Measurements from ENCODE around the gene LZTS2.

DNA sequence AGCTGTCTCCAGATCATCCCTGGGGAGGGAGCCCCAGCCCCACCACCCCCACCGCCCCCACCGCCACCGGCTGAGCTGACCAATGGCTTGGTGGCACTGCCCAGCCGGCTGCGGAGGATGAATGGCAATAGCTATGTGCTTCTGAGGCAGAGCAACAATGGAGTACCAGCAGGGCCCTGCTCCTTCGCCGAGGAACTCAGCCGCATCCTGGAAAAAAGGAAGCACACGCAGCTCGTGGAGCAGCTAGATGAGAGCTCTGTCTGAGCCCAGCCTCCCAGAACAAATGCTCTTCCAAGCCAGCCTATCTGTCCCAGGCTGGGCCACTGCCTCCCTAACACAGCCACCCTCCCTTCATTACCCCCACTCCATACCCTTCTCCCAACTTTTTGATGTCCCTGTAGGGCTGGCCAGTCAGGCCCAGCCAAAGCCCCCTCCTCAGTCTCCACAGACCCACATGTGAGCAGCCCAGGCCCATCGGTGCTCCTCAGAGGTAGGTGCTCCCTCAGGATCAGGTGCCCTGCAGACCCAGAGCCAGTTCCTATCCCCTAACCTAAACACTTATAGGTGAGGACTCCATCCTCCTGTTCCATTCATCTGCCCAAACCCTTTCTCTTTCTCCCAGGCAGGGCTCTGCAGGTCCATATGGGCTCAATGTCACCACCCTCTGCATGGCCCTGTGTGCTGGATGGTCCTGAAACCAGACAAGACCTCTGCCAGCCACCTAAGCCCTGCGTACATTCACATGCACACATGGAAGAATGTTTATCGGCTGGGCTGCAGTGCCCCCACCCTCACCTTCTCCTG, 15.5 kb upstream of the LZTS2 start:
- no peak for TF ChIP-seq ZFP30 (CRISPR knock-in tag; IDR thresholded peaks at IDR 0.05)
- TF ChIP-seq, protein P1, sequence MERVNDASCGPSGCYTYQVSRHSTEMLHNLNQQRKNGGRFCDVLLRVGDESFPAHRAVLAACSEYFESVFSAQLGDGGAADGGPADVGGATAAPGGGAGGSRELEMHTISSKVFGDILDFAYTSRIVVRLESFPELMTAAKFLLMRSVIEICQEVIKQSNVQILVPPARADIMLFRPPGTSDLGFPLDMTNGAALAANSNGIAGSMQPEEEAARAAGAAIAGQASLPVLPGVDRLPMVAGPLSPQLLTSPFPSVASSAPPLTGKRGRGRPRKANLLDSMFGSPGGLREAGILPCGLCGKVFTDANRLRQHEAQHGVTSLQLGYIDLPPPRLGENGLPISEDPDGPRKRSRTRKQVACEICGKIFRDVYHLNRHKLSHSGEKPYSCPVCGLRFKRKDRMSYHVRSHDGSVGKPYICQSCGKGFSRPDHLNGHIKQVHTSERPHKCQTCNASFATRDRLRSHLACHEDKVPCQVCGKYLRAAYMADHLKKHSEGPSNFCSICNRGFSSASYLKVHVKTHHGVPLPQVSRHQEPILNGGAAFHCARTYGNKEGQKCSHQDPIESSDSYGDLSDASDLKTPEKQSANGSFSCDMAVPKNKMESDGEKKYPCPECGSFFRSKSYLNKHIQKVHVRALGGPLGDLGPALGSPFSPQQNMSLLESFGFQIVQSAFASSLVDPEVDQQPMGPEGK (CRISPR knock-in tag; IDR thresholded peaks at IDR 0.05; ENCODE audit: borderline replicate concordance) = no peak
- TF ChIP-seq OSR1 (CRISPR knock-in tag; IDR thresholded peaks at IDR 0.05) = no peak
- TF ChIP-seq, protein P2, sequence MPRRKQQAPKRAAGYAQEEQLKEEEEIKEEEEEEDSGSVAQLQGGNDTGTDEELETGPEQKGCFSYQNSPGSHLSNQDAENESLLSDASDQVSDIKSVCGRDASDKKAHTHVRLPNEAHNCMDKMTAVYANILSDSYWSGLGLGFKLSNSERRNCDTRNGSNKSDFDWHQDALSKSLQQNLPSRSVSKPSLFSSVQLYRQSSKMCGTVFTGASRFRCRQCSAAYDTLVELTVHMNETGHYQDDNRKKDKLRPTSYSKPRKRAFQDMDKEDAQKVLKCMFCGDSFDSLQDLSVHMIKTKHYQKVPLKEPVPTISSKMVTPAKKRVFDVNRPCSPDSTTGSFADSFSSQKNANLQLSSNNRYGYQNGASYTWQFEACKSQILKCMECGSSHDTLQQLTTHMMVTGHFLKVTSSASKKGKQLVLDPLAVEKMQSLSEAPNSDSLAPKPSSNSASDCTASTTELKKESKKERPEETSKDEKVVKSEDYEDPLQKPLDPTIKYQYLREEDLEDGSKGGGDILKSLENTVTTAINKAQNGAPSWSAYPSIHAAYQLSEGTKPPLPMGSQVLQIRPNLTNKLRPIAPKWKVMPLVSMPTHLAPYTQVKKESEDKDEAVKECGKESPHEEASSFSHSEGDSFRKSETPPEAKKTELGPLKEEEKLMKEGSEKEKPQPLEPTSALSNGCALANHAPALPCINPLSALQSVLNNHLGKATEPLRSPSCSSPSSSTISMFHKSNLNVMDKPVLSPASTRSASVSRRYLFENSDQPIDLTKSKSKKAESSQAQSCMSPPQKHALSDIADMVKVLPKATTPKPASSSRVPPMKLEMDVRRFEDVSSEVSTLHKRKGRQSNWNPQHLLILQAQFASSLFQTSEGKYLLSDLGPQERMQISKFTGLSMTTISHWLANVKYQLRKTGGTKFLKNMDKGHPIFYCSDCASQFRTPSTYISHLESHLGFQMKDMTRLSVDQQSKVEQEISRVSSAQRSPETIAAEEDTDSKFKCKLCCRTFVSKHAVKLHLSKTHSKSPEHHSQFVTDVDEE (CRISPR knock-in tag; IDR thresholded peaks at IDR 0.05) = no peak
- TF ChIP-seq, protein P3, sequence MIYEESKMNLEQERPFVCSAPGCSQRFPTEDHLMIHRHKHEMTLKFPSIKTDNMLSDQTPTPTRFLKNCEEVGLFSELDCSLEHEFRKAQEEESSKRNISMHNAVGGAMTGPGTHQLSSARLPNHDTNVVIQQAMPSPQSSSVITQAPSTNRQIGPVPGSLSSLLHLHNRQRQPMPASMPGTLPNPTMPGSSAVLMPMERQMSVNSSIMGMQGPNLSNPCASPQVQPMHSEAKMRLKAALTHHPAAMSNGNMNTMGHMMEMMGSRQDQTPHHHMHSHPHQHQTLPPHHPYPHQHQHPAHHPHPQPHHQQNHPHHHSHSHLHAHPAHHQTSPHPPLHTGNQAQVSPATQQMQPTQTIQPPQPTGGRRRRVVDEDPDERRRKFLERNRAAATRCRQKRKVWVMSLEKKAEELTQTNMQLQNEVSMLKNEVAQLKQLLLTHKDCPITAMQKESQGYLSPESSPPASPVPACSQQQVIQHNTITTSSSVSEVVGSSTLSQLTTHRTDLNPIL (CRISPR knock-in tag; IDR thresholded peaks at IDR 0.05; ENCODE audit: low read depth) = no peak
- TF ChIP-seq ESRRG (CRISPR knock-in tag; IDR thresholded peaks at IDR 0.05) = no peak
- TF ChIP-seq RARB (CRISPR knock-in tag; IDR thresholded peaks at IDR 0.05) = no peak
- no peak for TF ChIP-seq TCF4 (CRISPR knock-in tag; IDR thresholded peaks at IDR 0.05; ENCODE audit: borderline replicate concordance)
- no peak for TF ChIP-seq ISL1 (CRISPR knock-in tag; IDR thresholded peaks at IDR 0.05)

Data from SK-N-SH treated with all-trans-retinoic acid at 6 μM for 48 hours (cell line).